Measurements from ENCODE around the gene CALCB. TPM values are rescaled to one million over a fixed set of nuclear protein-coding genes. Genes with fewer than 3 reads are reported as not detected.

CALCB gene
- total RNA-seq, 1 donor from 2014 or later = not detected

GRCh38 chr11:15101072-15101709 is 27.8 kb downstream of the CALCB start:
- H3K36me3 ChIP-seq = no peaks in the 10 kb centered on the region
- peak in 1 of 2 donors; percentile 82 for DNase-seq (ENCODE audit: low spot score in 2 of 2)
- H3K27me3 ChIP-seq = no peaks in the 10 kb centered on the region
- no peaks in the 10 kb centered on the region for H3K9me3 ChIP-seq
- intact Hi-C loops (cut with DNase I) = loop anchor here (1.0 kb wide), 1 partner anchor 107 kb away; no protein-coding TSS in a partner anchor
- H3K4me3 ChIP-seq = no peak overlapping the region
- no peak overlapping the region for H3K27ac ChIP-seq
- peak; percentile 59 to 96 (median 87) for TF ChIP-seq CTCF (IDR thresholded peaks at IDR 0.05)
- H3K4me1 ChIP-seq = no peaks in the 10 kb centered on the region

GRCh38 chr11:15104166-15104565 is 30.8 kb downstream of the CALCB start:
- no peak for DNase-seq (ENCODE audit: low spot score in 2 of 2)
- H3K4me1 ChIP-seq = no peaks in the 10 kb centered on the region
- no peaks in the 10 kb centered on the region for H3K36me3 ChIP-seq
- H3K9me3 ChIP-seq = no peaks in the 10 kb centered on the region
- H3K27me3 ChIP-seq = no peaks in the 10 kb centered on the region
- no peak overlapping the region for H3K4me3 ChIP-seq
- intact Hi-C loops (cut with DNase I) = no loop called here
- no peak for TF ChIP-seq CTCF (IDR thresholded peaks at IDR 0.05)
- H3K27ac ChIP-seq = no peak overlapping the region

GRCh38 chr11:15106201-15106965 is 33.0 kb downstream of the CALCB start:
- TF ChIP-seq CTCF (IDR thresholded peaks at IDR 0.05) = no peak
- no peak overlapping the region for H3K27ac ChIP-seq
- no peaks in the 10 kb centered on the region for H3K9me3 ChIP-seq
- no peaks in the 10 kb centered on the region for H3K27me3 ChIP-seq
- no peaks in the 10 kb centered on the region for H3K4me1 ChIP-seq
- intact Hi-C loops (cut with DNase I) = no loop called here
- DNase-seq (ENCODE audit: low spot score in 2 of 2) = no peak
- H3K36me3 ChIP-seq = no peaks in the 10 kb centered on the region
- H3K4me3 ChIP-seq = no peak overlapping the region

- no peak for TF ChIP-seq CTCF (IDR thresholded peaks at IDR 0.05)
- Histone ChIP-seq H3K9me3 (no peaks in the 10 kb centered on the region), H3K27me3 (no peaks in the 10 kb centered on the region), H3K36me3 (no peaks in the 10 kb centered on the region), H3K4me1 (no peaks in the 10 kb centered on the region), H3K4me3 (no peak overlapping the region), H3K27ac (no peak overlapping the region)
- intact Hi-C loops (cut with DNase I) = no loop called here
- no peak for DNase-seq (ENCODE audit: low spot score in 2 of 2)
These were observed 34.5 kb downstream of the CALCB start for GRCh38 chr11:15107730-15108515.

- H3K4me1 ChIP-seq = no peaks in the 10 kb centered on the region
- TF ChIP-seq CTCF (IDR thresholded peaks at IDR 0.05) = no peak
- no peaks in the 10 kb centered on the region for H3K36me3 ChIP-seq
- H3K27ac ChIP-seq = no peak overlapping the region
- intact Hi-C loops (cut with DNase I) = no loop called here
- H3K4me3 ChIP-seq = no peak overlapping the region
- no peaks in the 10 kb centered on the region for H3K9me3 ChIP-seq
- DNase-seq (ENCODE audit: low spot score in 2 of 2) = no peak
- H3K27me3 ChIP-seq = no peaks in the 10 kb centered on the region
These were observed 35.3 kb downstream of the CALCB start for GRCh38 chr11:15108592-15109130.

All from ascending aorta (tissue), 2 donors.